Activated CD4-positive, alpha-beta T cell treated with anti-CD3 and anti-CD28 coated beads, Interleukin-10, Interleukin-2, amounts not matched to agents 100 ng/mL and 50 ng/mL, durations not matched to agents 16 hours and 8 hours (primary cell): Measurements from ENCODE around the gene CNNM3.

Experiments
- DNase-seq: peaks from one replicate; pipeline ENCODE4 v3.0.0-alpha.2; 2020

Gene CNNM3

DNA sequence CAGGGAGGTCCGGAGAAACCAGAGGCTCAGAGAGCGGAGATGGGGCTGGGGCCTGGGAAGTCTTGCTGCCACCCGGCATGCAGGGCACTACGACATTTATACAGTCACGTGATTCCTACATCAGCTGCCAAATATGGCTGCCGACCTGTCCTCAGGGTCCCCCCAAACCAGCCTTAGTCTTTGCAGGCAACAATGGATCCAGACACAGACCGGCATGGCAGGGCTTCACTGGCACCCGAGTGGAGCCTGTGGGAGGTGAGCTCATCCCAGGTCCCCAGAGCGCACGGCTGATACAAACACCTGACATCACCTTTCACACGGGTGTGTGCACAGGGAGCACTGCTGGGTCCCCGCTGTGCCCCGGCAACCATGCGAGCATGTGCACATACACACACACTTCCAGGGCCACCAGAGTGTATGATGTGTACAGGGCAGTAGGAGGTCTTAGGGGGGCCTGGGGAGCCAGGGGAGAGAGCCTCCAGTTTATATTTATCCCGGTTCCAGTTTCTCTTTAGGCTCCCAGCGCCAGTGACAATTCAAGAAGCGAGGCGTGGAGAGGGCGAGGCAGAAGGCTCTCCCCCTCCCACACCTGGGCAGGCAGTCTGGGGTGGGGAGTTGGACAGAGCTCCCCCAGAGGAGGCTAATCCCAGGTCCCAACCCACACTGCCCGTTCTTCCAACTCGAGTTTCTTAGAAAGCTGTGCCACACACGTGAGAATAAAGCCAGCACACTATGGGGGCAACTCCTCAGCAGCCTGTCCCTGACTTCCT lies 51.1 kb downstream of the CNNM3 start:
- peak; percentile 16 for DNase-seq

- no peak for DNase-seq
Measured at GRCh38 chr2:96867756-96868554, 51.9 kb downstream of the CNNM3 start.

DNA sequence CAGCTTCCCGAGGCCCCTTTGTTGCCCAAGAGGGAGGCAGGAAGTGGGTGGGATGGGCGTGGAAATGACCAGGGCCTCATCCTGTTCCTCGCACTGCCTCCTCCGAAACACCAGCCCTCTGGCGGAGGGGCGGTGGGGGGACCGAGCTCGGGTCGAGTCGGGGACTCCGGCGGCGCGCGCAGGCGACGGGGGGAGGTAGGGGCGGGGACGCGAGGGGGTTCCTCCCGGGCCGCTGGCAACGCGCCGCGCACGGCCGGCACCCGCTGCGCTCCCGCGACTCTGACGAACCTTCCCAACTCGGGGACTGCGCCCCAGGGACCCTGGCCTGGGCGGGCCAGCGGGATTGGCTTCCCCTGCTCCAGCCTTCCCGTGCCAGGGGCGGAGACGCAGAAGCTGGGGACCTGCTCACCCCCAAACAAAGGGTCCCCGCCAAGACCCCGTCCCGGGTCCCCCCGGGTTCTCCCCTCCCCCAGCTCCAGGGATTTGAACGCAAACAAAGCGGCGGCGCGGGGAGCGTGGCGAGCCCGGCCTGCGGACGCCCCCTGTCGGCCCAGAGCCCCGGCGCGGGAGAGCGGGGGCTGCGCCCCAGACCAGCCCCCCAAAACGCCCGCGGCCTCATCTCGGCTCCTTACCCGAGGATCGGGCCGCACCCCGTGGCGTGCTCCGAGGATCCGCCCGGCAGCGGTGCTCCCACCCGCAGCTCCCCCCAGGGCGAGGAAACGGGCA lies 52.6 kb downstream of the CNNM3 start:
- peak; percentile 76 for DNase-seq

GRCh38 chr2:96869281-96869821 lies 53.3 kb downstream of the CNNM3 start:
- DNase-seq = no peak

DNA sequence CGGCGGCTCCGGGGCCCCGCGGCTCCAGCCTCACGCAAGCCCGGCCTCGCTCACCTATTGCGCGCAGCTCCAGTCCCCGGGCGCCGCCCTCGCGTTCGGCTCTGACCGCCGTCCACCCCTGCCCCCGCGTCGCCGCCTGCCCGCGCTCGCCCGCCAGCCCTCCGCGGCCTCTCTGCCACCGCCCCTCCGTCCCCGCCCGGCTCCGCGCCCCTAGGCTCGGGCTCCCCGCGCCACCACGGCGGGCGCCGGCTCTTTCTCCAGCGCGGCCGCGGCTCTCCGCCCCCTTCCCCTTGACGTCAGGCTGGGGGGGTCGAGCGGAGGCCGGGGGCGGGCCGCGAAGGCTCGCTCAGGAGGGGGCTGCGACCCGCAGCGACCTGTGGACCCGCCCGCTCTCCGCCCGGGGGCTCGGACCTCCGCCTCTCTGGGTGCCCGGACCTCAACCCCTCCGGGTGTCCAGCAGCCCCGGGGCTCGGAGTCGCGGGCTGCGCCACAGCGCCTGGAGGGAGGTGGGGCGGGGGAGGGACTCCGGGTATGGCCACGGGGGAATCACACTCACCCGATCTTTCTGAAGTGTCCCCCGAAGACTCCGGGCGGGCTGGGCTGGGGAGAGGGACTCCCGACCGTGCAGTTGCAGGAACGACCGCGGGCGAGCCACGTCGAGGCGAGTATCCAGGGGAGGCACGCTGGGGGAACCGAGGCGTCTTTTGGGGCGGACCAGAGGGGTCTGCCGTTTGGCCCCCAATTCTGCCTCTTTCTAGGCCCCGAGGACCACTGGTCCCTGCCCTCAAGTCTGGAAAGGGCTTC lies 54.0 kb downstream of the CNNM3 start, which contains the start of gene SEMA4C:
Gene SEMA4C (minus strand): TSS at position 259 of the 804 bp plus-strand sequence. CDS start 2,194 bp downstream, outside the sequence.
- DNase-seq = peak; percentile 24

GRCh38 chr2:96870626-96871255 lies 54.7 kb downstream of the CNNM3 start:
- DNase-seq = peak; percentile 43

GRCh38 chr2:96872591-96873349 lies 56.7 kb downstream of the CNNM3 start:
- no peak for DNase-seq

DNA sequence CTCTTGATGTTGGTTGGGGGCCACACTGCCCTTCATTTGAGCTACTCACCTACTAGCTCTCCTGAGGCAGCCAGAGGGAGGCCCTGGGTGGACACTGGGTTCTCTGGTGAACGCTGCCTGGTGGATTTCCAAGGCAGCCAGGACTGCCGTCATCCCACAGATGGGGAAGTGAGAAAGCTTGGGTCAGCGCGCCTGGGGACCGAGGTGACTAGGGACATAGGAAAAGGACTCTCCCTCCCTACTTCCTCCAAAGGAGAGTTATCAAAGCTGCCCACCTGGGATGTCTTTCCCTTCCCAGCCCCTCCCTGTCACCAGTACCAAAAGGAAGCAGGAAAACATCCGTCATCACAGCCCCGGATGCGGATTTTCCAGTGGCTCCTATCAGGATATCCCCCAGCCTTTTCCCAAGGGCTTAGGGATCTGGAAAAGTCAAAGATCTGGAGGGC lies 57.6 kb downstream of the CNNM3 start:
- DNase-seq = no peak

- DNase-seq = no peak
Measured at GRCh38 chr2:96874198-96874831, 58.2 kb downstream of the CNNM3 start.

- DNase-seq = no peak
Measured at GRCh38 chr2:96875498-96876268, 59.6 kb downstream of the CNNM3 start.

DNA sequence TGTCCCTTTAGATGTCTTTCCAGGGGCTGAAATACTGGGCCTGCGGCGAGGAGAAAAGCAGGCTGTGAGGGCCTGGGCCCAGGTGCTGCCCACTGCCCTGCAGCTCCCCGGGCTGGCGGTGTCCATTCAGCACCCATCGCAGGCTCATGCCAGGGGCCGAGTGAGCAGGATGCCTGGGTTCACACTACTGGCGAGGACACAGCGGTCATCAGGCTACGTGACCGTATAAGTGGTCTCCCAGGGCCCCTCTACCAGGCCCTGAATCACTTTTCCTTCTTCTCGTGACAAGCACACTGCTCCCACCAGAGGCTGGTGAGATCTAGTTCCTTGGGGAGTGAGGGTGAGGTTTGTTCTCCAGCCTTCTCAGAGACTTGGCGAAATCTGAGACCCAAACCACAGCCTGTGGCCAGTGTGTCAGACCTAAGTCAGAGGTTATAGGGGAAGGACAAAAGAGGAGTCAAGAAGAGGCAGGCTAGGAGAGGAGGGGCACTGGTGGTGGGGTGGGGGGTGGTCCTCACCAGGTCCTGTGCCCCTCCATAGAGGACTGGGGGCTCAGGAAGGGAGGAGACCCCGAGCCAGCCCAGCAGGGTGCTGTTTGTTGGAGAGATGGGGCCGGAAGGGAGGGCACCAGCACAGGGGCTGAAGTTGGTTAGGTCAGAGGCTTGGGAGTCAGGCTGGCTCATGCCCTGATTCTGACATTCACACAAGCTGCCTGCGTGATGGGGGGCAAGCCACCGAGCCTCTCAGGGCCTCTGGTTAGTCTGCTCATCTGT lies 60.4 kb downstream of the CNNM3 start:
- no peak for DNase-seq

GRCh38 chr2:96877042-96877451 lies 61.0 kb downstream of the CNNM3 start:
- no peak for DNase-seq

GRCh38 chr2:96877631-96878092 lies 61.6 kb downstream of the CNNM3 start:
- no peak for DNase-seq

DNA sequence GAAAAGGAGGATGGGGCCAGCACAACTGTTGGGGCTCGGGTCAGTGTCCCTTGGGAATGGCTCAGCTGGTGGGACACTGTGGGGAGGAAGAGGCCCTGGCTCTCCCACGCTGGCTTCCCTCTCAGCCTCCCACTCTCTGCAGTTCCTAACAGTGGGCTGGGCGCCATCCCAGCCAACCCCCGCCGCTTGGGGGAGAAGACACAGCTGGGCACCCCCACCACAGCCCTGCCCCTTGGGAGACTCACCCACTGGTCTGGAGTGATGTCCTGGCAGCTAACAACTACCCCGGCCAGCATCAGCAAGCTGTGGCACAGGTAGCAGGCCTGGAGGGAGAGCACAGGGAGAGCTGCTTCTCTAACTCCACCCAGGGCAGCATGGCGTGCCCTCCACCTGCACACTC lies 62.1 kb downstream of the CNNM3 start:
- DNase-seq = no peak

- no peak for DNase-seq
Measured at GRCh38 chr2:96878796-96879544, 62.9 kb downstream of the CNNM3 start.

- no peak for DNase-seq
Measured at GRCh38 chr2:96879545-96880040, 63.5 kb downstream of the CNNM3 start.

- DNase-seq = no peak
Measured at GRCh38 chr2:96880891-96881273, 64.8 kb downstream of the CNNM3 start.
